NB4 (cell line): ENCODE measurements around the gene KCNAB1.

ENCODE experiments used
- CTCF ChIP-seq: IDR thresholded peaks from one replicate; pipeline ENCODE4 v1.5.1; 2012; ENCODE audit warnings: low read depth, low read length
- MYC ChIP-seq: IDR thresholded peaks from 2 replicates; pipeline ENCODE4 v1.6.1; 2011; ENCODE audit warnings: low read depth, low read length
- POLR2A ChIP-seq: IDR thresholded peaks from 2 replicates; pipeline ENCODE4 v1.6.1; 2011; ENCODE audit warnings: mild to moderate bottlenecking; ENCODE audit not compliant: insufficient read length; ENCODE audit errors: extremely low read depth
- TF ChIP-seq, protein P1 (sequence below): IDR thresholded peaks from 2 replicates; pipeline ENCODE4 v1.6.1; 2011; ENCODE audit warnings: low read depth, low read length

DNA sequence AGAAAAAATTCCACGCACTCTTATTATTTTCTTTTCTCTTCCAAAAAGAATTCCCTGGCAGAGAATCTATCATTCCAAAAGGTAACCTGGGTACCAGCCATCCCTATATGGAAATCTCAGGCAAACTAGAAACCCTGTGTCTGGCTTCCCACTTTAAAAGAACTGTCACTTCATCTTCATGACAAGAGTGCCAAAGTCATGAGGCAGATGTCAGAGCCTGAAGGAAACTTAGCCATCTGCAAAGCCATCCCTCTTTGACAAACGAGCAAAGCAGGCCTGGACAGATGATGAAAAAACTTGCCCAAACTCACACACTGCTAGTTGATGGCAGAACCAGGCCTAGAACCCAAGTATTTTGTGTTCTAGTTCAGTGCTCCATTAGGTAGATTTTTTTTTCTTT, 418.7 kb downstream of the KCNAB1 start:
- TF ChIP-seq CTCF = no peak
- no peak for TF ChIP-seq POLR2A
- no peak for TF ChIP-seq MYC
- TF ChIP-seq, protein P1, sequence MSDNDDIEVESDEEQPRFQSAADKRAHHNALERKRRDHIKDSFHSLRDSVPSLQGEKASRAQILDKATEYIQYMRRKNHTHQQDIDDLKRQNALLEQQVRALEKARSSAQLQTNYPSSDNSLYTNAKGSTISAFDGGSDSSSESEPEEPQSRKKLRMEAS = no peak
